ENCODE data around the gene LHX2.

Gene LHX2

DNA sequence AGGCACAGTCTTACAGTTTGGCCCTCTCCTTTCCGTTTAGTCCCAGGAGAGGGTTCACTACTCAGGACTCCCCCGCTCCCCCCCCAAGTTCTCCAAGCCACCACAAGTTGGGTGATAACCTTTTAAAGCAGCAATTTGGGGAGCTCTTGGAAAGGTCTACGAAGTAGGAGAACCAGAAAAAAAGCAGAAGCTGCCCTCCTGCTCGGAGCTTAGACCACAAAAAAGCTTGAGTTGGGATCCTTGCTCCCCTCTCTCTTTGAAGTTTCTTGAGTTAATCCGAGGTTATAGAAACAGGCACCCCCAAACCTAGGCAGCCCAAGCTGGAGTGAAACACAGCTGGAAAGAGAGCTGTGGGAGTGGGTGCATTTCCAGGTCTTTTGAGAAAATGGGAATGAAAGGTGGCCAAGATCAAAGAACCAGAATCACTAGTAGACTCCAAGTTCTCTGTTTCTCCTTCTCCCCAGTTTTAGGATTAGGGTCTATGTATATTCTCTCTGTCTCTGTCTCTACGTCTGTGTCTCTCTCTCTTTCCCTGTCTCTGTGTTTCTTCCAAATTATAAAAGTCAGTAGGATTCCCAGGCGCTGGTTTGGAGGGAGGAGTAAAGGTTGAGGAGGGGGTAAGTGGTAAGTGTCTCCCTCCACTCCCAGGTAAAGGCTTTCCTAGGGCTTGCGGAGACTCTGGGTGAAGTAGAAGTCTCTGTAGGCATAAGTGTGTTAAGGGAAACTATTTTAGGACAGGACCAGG lies 2.8 kb downstream of the LHX2 start:
- no peak for DNase-seq

DNA sequence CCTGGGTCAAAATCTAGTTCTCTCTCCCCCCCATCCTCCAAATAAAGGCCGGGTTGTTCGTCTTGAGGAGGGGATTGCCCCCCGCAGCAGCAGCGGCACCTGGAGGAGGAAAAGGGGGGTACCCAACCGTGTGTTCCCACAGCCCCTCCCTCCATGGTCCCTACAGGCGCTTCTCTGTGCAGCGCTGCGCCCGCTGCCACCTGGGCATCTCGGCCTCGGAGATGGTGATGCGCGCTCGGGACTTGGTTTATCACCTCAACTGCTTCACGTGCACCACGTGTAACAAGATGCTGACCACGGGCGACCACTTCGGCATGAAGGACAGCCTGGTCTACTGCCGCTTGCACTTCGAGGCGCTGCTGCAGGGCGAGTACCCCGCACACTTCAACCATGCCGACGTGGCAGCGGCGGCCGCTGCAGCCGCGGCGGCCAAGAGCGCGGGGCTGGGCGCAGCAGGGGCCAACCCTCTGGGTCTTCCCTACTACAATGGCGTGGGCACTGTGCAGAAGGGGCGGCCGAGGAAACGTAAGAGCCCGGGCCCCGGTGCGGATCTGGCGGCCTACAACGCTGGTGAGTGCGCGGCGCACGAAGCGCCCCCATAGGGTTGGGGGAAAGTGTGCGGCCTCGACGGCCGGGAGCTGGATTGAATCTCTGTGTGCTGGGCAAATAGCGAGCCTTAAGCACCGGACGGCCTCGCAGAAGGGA lies 3.5 kb downstream of the LHX2 start:
- no peak for DNase-seq

DNA sequence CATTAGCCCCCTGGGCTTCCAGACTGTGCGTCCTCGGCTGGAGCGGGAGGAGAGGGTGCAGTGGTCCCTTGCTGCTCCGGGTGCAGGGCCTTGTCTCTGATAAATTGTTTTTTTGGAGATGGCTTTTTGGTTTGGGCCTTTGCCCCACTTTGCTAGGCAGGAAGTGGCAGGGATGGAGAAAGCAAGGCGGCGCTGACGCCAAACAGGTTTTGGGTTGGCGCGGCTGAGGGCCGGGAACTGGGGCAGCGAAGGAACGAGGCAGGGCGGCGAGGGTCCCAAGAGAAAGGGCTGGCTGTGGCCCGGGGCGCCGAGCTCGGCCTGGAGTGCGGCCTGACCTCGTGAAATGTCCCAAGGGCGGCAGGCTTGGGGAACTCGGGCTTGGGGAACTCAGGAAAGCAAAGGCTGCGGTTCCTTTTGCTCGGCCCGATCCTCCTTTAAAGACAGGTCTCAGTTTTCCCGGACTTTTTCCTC lies 4.1 kb downstream of the LHX2 start:
- no peak for DNase-seq

DNA sequence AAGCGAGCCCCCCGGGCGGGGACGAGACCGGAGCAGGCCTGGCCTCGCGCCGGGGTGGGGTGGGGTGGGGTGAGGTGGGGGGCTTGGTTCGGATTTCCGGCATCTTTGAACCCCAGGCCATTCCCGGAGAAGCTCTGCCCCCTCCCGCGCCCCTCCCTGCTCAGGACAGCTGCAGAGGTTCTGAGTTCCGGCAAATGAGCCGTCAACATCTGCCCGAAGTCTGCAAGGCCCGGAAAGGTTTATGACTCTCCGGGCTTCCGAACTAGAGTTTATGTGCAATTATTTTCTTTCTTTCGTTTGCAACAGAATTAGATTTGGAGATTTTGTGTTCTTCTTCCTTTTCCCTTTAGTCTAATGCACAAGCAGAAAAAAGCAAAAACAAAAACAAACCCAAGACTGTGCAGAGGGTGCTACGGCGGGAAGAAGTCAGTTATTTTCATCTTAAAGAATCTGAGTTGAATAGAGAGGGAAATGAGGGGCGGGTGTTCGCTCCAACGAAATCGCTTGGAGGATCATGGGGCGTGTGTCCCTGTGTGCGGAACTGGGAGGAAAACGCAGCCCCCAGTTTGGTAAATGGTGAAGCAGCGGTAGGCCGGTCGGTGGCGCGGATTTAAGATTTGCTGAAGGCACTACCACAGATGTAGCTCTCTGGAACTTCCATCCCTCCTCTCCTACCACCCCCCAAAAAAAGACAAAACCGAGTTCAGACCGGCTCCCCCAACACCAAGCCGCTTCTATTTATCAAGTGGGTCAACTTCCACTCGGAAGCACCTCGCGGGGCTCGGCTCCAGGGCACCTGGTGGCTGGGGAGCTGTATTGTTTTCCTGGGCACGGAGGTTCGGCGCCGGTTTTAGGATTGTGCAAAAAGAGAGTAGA lies 4.8 kb downstream of the LHX2 start:
- no peak for DNase-seq

DNA sequence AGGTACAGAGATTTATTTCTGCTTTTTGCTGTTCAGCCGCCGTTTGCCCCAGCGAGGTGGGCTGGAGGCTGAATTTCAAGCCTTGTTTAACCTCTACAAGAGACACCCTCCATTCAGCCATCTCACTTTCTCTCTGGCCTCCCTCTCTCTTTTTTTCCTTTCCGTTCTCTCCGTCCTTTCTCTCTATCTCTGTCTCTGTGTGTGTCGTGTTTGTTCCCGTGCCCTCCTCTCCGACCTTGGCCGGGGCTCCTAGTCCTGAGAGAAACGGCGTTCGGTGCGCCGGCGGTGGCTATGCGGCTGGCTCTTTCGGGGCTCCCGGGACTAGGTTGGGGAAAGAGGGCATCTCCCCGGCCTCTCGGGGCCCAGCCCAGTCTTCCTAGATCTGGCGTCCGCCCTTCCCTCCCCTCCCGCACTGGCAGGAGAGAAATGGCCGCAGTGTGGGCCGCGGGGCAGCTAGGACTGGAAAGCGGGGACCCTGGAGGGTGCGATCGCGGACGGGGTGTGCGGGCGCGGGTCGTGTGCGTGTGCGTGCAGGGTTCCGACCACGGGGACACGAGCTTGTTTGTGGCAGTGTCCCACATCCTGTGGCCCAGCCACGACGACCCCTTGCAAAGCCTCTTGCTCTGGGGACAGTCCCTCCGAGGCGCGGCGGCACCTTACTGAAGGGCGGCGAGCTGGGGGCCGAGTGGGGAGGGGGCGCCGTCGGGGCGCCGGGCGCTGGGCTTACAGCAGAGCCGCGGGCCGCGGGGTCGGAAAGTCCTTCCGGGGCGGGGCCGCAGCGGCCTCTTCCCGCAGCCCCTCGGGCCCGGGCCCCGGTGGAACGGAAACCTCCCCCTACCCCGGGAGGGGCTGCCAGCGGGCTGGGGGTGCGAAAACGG lies 5.7 kb downstream of the LHX2 start:
- DNase-seq: no peak

DNA sequence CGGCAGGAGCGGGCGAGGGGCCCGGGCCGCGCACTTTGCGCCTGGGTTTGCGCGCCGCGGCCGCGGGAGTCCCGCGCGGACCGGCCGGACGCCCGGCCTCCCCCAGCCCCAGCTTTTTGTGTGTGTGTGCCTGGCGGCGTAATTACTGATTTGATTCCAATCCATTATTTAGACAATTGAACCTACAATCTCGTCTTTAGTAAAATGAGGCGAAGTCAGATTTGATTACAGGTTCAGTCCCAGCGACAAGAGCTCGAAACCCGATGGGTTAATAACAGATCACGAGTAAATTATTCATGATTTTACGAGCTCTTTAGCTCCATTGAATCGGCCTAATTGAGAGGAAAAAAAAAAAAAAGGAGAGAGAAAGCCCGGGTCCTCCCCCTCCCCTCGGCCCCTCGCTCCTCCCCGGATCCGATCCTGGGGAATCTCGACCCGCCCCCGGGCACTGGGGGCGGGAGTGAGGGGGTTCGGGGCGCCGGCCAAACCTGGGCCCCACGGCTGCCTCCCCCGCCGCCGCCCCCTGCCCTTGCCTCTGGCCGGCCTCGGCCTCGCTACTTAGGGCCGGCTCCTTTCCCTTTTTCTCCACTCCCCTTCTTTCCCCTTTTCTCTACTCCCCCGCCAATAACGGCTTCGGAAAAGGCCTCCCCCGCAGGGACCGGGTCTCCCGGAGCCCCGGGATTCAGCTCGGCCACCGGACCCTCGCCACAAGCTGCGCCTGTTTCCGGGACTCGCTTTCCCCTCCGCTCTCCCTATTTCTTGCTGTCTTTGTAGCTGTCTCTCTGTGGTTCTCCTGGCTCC lies 6.6 kb downstream of the LHX2 start:
- no peak for DNase-seq

DNA sequence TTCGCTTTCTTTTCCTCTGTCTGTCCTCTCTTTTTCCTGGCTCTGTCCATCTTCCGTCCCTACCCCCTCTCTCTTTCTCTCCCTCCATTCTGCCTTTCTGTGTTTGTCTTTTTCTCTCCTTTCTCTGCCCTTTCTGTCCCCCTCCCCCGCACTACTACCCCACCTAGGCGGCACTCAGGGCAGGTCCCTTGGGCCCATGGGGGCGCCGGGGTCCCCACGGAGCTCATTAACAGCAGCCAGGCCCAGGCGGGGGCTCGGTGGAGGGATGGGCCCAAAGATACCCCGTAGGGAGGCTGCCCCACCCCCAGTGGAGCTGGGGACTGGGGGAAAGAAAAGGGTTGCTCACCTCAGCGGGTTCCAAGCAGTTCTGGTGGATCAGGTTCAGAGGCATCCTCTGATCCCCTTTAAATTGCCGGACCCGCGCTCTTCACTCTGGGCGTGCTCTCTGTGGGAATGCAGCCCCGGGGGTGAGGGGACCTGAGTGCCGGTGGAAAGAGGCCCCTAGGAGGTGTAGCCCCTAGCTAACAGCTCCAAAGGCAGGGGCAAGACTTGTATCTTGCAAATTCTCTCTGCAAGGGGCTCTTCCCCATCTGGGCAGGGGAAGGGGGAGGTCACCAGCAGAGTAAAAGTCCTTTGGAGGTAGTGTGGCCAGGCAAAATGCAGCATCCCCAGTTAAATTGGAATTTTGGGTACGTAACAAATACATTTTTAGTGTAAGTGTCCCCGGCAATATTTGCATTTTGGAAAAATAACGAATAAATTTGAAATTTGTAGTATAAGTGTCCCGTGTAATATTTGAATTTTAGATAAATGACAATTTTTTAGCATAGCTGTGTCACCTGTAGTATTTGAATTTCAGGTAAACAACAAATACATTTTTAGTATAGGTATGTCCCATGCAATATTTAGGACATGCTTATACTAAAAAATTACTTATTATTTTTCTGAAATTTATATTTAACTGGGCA lies 7.4 kb downstream of the LHX2 start:
- no peak for DNase-seq

DNA sequence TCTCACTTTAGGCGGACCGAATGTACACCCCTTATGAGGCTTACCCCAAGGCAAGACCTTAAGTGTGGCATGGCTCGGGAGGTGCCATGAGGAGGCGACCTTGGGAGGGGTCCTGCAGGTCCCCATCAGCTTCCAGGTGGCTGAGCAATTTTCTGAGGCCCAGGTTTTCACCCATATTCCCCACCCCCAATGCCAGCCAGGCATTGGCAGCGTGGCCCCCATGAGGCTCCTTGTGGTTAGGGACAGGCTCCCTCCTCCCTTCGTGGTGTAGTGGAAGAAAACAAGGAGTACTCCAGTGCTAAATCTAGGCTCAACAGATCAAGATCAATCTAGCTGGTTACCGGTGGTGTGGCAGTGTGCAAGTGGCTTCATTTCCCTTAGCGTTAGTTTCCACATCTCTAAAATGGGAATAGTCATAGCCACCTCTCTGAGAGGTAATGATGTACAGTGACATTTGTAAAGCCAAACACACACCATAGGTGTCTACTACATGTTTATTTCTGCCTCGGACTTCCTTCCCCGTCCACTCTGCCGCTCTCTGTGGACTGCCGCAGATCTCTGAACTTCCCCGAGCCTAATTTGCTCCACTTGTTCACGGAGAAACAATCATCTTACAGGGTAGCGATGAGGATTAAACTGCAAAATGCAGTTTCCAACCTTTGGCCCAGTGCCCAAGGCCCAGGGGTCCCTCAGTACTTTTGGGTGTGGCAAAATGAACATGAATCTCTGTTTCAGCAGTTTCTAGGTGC lies 8.4 kb downstream of the LHX2 start:
- DNase-seq: no peak

DNA sequence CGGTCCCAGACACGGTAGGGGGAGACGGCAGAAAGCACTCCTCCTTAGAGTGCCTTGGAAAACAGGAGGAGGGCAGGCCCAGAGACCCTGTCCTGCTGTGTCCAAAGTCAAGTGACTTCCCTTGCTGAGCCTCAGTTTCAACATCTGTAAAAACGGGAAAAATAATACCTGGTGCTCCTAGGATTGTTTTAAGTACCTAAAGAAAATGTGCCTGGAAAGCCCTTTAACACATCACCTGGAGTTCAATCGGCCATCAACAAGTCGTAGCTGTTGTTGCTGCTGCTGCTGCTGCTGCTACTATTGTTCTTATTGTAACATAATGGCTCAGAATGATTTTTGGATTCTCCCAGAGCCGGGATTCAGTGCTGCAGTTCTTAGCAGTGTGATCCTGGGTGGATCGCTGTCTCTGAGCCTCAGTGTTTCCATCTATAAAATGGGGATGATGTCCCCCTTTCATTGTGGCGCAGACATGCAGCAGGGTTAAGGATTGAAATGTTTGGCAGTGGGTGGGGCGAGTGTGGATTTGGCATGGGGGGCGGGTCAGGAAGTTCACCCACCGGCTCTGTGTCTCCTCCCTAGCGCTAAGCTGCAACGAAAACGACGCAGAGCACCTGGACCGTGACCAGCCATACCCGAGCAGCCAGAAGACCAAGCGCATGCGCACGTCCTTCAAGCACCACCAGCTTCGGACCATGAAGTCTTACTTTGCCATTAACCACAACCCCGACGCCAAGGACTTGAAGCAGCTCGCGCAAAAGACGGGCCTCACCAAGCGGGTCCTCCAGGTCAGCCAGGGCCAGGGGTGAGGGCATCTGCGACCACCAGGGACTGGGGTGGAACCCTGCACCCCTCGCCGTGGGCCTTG lies 9.2 kb downstream of the LHX2 start:
- DNase-seq: no peak

DNA sequence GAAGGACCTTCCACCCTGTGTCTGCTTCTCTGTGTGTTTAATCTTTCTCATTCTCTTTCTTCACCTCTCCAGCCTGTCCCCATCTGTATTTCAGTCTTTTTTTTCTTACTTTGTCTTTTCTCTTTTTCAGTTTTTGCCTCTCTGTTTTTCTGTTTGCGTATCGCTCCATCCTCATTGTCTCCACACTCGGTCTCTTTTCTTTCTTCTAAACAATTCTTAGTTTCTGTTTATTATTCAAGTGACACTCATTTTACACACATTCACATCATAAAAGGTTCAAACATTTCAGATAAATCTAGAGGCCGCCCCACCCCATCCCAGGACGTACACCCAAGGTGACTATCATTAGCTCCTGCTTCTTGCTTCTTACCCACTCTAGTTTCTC lies 9.8 kb downstream of the LHX2 start:
- DNase-seq: no peak

DNA sequence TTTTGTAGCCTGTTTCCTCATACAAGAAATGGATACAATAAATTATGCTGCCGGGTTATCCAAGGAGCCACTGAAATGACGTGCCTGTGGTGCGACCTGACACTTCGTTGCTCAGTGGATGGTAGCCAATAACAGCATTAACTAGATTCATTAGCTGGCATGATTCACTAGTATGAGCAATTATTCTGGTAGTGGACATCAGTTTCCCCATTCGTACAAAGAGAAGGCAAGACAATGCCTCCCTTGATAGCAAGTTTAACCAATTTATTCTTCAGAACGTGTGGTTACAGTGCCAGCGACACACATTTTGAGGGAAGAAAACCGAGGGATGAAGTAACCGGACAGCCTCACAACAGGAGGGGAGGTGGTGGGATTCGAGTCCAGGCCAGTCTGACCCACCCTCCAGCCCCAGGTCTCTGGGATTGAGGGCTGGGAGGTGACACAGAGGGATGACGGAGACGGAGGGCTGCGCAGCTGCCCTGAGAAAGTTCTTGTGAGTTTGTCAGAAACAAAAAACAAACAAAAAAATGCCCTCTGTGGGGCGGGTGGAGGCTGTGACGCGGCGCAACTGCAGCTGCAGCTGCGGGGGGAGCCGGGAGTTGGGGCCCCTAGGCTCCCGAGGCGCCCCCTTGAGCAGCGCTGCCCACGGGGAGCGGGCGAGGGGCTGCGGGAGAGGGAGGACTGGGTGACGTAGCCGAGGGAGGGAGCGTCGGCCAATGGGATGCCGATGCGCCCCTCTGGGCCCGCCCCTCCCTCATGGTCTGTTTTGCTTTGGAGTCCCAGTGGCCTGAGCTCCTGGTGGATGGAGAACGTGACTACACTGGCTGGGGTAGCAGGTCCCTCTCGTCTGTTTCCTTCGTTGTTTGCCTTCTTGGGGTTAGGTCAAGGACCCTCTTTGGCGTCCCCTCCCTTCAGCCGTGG lies 10.9 kb downstream of the LHX2 start:
- no peak for DNase-seq

DNA sequence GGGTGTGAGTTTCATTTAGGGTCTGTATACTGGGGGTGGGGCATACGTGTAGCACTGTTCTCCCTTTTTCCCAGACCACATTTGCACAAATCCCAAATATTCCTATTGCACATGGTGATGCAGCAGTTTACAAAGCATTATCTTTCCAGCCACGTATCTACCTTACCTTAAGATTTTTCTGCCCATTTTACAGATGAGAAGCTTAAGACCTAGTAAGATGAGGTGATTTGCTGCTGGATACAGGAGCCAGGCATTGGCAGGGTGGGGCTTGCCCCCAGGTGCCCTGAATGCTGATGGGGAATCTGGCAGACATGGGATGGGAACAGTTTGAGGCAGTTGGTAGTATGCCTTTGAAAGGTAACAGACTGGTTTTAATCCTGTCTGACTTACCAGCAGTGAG lies 12.5 kb downstream of the LHX2 start:
- no peak for DNase-seq

DNA sequence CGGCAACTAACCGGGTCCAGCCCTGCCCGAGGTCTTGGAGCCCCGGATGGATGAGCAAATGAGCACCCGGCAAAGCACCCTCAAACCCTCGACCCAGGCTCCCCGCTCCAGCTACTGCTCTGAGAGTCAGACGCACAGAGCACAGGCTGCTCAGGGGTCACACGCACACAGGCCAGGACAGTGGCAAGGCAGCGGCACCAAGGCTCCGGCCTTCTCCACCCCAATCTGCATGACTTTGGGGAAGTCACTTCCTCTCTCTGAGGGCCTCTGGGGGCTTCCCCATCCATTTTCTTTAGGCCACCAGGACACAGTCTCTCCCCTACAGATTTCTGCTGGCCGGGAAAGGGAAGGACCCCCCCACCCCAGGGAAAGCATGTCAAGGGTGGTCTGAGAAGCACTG lies 18.0 kb downstream of the LHX2 start:
- no peak for DNase-seq

DNA sequence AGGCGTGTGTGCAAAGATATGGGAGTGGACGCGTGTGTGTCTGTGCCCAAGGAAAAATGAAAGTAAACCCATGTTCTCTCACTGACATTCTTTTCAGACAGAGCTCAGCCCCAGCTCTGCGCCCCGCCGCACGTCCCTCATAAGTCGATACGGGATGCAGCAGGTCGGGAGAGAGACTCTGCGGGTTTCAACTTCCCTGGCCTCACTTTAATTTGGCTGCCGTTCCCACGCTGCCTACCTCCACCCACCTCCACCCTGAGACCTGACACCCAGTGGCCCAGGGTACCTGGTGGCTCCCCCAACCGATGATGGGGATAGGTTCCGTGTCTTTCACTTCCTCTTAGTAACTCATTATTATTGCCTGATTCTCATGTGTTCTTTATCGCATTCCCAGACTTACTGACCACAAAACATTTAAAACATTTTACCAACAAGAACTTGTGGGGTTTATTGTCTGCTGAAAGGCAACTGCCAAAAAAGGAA lies 19.4 kb downstream of the LHX2 start:
- peak; percentile 22 for DNase-seq

DNA sequence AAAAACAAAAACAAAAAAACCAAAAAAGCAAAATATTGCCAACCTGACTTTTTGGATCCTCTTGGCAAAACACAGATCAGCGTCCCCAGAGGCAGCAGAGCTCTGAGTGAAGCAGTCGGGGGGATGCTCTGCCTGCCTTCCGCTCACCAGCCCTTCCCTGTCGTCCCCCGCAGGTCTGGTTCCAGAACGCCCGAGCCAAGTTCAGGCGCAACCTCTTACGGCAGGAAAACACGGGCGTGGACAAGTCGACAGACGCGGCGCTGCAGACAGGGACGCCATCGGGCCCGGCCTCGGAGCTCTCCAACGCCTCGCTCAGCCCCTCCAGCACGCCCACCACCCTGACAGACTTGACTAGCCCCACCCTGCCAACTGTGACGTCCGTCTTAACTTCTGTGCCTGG lies 20.7 kb downstream of the LHX2 start:
- no peak for DNase-seq

DNA sequence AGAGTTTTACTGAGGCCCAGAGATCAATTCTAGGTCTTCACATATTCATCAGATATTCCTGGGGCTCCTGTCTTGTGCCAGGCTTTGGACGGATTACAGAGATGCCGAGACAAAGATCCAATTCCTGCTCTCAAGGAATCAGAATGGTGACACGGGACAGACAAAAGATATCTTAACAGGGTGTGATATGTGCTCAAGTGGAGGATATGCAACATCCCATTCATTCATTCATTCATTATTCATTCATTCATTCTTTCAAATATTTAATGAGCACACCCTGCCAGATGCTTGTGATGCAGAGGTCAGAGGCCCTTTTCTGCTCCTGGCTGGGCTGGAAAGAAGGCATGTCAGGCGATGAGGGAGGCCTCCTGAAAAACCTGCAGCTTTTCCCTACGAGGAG lies 21.8 kb downstream of the LHX2 start:
- DNase-seq: no peak

DNA sequence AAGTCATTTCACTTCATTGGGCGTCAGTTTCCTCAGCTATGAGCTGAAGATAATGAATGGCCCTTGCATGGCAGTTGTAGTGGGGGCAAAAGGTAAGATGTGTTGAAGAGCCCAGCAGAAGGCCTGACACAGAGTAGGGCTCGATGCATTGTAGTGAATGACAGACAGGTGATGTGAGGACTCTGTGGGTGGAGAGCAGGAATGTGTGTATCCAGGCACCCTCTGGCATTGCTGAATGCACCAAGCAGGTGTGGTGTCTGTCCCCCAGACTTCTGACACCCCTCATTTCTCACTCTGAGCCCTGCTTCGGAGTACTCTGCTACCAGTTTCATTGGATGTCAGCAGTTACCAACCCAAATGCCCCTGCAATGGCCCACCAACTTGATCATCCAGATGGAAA lies 22.4 kb downstream of the LHX2 start:
- DNase-seq: no peak

All from kidney glomerular epithelial cell (primary cell).